Mucosa of descending colon (tissue), 3 donors: Measurements from ENCODE around the gene CHST8. TPM values are rescaled to one million over a fixed set of nuclear protein-coding genes. Genes with fewer than 3 reads are reported as not detected.

Experiments
- ATAC-seq: fragments of 200-7000 bp; cut with Tn5 transposase; one replicate; pipeline ENCODE4 v1.9.1; 2020; ENCODE audit warnings: mild to moderate bottlenecking, moderate library complexity
- DNase-seq, 3 donors: peaks; one replicate each; pipeline ENCODE4 v3.0.0-alpha.2; 2020
- H3K36me3 ChIP-seq: fragments of 200-600 bp; one replicate; pipeline ENCODE4 v1.8.0; 2021; ENCODE audit warnings: low read depth, mild to moderate bottlenecking
- H3K4me1 ChIP-seq: fragments of 200-600 bp; one replicate; pipeline ENCODE4 v1.8.0; 2021; ENCODE audit warnings: low read depth, mild to moderate bottlenecking
- H3K4me3 ChIP-seq: fragments of 200-600 bp; one replicate; pipeline ENCODE4 v1.8.0; 2021; ENCODE audit warnings: mild to moderate bottlenecking
- H3K9me3 ChIP-seq: fragments of 200-600 bp; one replicate; pipeline ENCODE4 v1.8.0; 2021; ENCODE audit warnings: mild to moderate bottlenecking
- intact Hi-C, 2 donors: fragments of 100-400 bp; cut with DNase I in 1 of 2; cut with micrococcal nuclease in 1 of 2; formaldehyde crosslinking; loops; one replicate each; pipeline versions ENCODE4 v1.11.0 to v1.11.1; 2022; cut with DNase I, micrococcal nuclease
- total RNA-seq, 3 donors: library from RNA; stranded (reverse); fragmentation: NEBNext Ultra II Directional in 2 of 3; extraction: Animal tissue kit (Norgen Biotek cat#: 25700) in 2 of 3; gene quantifications; one replicate each; pipeline versions ENCODE4 v1.2.1 to v1.2.4, GENCODE V29; 2021 to 2023
- TF ChIP-seq, protein P1 (sequence below): fragments of 200-600 bp; IDR thresholded peaks from one replicate; pipeline ENCODE4 v1.8.0; 2022; ENCODE audit warnings: antibody characterized with exemption, mild to moderate bottlenecking
- donor health status: DM: no; HTN: no; CAD: no; lungs with moderate emphysema.
- donor health status: DM: no; HTN: no; CAD: no.
- donor health status: DM: no; HTN: yes; CAD: no.

The CHST8 gene
- total RNA-seq, 3 donors from 2014 or later = 0.31 TPM; not detected in 2

DNA sequence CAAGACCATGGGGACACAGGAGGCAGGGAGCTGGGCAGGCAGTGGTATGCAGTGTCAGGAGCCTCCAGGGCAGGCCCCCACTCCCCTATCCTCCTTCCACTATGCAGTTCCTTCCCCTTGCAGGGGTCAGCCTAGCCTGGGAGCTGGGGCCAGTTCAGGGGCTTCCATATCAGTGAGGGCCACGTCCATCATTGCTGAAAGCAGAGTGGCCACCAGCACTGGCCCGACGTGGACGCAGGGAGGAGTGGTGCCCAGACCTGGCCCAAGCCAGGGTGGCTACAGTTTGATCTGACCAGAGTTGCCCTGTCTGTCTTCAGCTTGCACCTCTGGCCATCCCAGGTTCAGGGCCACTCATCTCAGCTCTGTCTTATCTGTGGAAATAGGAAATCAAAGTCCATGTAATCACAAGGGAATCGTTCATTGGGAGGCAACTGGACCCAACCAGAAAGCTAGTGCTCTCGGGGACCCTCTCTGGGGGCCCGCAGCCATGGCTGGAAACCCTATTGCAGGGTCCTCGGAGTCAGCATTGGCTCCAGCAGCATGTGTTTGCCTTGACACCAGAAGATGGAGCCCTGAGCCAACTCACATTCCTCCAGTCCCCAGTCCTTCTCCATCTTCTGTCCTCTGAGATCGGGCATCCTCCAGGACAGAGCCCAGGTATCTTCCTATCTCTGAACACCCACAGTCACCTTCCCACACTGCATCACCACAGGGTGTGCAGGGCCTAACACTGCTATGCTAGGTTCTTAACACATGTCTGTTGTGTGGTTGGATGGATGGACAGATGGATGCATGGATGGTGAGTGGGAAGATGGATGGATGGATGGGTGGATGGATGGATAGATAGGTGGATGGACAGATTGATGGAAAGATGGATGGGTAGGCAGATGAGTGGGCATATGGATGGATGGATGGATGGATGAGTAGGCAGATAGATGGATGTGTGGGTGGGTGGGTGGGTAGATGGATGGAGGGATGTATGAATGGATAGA is 99.2 kb downstream of the CHST8 start:
- DNase-seq (no peak), ATAC-seq (no peak)
- Histone ChIP-seq H3K36me3 (no peaks in the 10 kb centered on the region), H3K4me1 (no peaks in the 10 kb centered on the region), H3K4me3 (no peak overlapping the region), H3K9me3 (no peaks in the 10 kb centered on the region)
- TF ChIP-seq, protein P1, sequence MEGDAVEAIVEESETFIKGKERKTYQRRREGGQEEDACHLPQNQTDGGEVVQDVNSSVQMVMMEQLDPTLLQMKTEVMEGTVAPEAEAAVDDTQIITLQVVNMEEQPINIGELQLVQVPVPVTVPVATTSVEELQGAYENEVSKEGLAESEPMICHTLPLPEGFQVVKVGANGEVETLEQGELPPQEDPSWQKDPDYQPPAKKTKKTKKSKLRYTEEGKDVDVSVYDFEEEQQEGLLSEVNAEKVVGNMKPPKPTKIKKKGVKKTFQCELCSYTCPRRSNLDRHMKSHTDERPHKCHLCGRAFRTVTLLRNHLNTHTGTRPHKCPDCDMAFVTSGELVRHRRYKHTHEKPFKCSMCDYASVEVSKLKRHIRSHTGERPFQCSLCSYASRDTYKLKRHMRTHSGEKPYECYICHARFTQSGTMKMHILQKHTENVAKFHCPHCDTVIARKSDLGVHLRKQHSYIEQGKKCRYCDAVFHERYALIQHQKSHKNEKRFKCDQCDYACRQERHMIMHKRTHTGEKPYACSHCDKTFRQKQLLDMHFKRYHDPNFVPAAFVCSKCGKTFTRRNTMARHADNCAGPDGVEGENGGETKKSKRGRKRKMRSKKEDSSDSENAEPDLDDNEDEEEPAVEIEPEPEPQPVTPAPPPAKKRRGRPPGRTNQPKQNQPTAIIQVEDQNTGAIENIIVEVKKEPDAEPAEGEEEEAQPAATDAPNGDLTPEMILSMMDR = no peak
- intact Hi-C loops = no loop called here

DNA sequence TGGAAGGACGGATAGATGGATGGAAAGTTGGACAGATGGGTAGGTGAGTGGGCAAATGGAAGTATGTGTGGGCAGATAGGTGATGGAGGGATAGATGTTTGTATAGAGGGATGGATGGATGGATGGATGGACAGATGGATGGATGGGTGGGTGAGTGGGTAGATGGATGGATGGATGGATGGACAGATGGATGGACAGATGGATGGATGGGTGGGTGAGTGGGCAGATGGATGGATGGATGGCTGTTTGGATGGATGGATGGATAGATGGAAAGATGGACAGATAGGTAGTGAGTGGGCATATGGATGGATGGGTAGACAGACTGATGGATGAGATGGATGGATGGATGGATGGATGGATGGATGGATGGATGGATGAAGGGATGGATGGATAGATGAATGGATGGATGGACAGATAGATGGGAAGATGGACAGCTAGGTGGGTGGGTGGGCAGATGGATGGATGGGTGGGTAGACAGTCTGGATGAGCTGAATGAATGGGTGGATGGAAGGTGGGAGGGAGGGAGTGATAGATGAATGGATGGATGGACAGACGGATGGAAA is 100.1 kb downstream of the CHST8 start:
- Histone ChIP-seq H3K36me3 (no peaks in the 10 kb centered on the region), H3K4me3 (no peak overlapping the region), H3K4me1 (no peaks in the 10 kb centered on the region), H3K9me3 (no peaks in the 10 kb centered on the region)
- TF ChIP-seq, protein P1 = no peak
- ATAC-seq (no peak), DNase-seq (no peak)
- intact Hi-C loops = no loop called here

DNA sequence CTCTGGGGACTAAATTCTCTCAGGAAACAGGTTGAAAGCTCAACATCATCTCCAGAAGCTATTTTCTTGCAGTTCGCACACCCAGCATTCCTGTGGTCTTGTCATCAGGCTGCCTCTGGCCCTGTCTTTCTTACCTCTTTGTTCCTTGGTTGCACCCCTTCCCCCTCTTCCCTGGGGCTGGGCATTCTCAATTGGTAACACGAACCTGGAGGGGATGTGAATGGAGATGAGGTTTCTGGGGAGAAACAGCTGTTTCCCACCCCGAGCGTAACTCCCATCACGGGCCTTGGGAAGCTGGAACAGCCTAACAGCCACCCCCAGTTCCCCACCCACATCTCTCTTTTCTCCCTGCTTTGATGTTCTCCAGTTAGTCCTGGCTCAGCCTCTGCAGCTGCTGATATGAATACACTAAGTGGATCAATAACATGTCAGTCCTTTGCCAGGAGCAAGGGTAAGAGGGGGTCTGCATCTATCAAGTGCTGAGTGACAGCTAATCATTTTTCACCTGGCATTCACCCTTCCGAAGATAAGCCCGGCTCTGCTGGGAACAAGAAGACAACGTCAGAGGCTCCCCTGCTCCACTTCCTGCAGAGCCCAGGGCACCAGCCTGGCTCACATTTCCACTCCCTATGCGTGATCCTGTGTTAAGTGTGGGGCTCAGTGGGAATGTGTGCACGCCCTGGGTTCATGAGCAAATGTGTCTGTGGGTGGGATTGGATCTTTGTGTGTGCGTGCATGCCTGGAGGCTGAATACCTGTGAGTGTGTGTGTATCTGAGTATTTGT is 100.9 kb downstream of the CHST8 start:
- no peaks in the 10 kb centered on the region for H3K36me3 ChIP-seq
- H3K4me3 ChIP-seq = no peak overlapping the region
- intact Hi-C loops = no loop called here
- no peak for ATAC-seq
- no peaks in the 10 kb centered on the region for H3K9me3 ChIP-seq
- no peaks in the 10 kb centered on the region for H3K4me1 ChIP-seq
- DNase-seq = no peak
- TF ChIP-seq, protein P1 = no peak

DNA sequence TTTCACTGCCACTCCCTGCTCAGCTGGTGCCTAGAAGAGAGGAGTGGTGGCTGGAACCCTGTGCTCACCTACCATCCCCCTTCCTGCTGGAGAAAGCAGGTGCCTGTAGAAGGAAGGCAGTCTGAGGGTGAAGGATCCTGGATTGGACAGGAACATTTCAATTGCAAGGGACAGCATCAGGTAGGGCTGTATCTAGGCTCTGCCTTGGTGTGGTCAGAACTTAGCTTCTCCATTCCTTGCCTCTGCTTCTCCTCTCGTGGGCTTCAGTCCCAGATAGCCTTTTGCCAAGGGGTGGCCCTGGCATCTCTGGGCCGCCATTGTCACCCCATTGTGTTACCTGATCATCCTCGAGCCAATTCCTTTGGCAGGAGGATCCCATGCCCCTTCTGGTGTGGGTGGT is 101.8 kb downstream of the CHST8 start:
- TF ChIP-seq, protein P1 = no peak
- ATAC-seq (no peak), DNase-seq (no peak)
- H3K4me3 ChIP-seq = no peak overlapping the region
- no peaks in the 10 kb centered on the region for H3K9me3 ChIP-seq
- intact Hi-C loops = no loop called here
- H3K4me1 ChIP-seq = no peaks in the 10 kb centered on the region
- H3K36me3 ChIP-seq = no peaks in the 10 kb centered on the region

DNA sequence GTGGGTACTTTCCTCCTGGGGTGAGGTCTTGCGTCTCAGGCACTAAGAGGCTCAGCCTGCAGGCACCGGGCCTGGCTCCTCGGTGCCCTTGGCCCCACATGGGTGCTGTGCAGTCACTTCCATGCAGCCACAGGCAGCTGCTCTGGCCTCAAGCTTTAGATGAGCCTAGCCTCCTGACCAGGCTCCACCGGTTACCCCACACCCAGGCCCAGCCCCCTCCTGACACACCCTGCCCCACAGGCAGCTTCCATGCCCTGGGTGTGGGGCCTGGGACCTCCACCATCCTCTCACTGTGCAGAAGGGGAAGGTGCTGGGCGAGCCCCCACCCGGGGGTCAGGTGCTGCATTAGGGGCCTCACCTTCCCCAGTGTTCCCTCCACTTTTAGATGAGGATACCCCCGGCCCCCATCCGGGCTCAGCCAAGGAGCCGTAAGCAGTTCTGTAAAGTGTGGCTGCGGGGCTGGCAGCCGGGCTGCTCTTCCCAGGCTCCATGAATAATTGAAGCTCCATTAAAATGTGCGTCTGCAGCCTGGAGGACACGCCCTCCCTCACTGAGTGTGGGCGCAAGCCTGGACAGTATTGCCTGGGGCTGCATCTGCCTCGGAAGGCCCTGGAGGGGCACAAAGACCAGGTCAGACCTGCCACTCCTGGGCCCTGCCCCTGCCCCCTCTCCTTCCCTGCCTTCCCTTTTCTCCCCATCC is 102.4 kb downstream of the CHST8 start:
- TF ChIP-seq, protein P1 = no peak
- Histone ChIP-seq H3K4me3 (no peak overlapping the region), H3K36me3 (no peaks in the 10 kb centered on the region), H3K9me3 (no peaks in the 10 kb centered on the region), H3K4me1 (no peaks in the 10 kb centered on the region)
- intact Hi-C loops = no loop called here
- ATAC-seq (no peak), DNase-seq (no peak)
